Stimulated activated CD4-positive, alpha-beta T cell treated with anti-CD3 and anti-CD28 coated beads, Interleukin-4, amount 100 ng/mL, for 1 hour (primary cell): Measurements from ENCODE around the gene USP35.
"Not testable (repeated sequence)": the region's sequence is repeated elsewhere in the genome, so short reads cannot be mapped to it uniquely, and the experiment has no call there.

Experiments
- DNase-seq: peaks from one replicate; pipeline ENCODE4 v3.0.0-alpha.2; 2020

Gene USP35

DNA sequence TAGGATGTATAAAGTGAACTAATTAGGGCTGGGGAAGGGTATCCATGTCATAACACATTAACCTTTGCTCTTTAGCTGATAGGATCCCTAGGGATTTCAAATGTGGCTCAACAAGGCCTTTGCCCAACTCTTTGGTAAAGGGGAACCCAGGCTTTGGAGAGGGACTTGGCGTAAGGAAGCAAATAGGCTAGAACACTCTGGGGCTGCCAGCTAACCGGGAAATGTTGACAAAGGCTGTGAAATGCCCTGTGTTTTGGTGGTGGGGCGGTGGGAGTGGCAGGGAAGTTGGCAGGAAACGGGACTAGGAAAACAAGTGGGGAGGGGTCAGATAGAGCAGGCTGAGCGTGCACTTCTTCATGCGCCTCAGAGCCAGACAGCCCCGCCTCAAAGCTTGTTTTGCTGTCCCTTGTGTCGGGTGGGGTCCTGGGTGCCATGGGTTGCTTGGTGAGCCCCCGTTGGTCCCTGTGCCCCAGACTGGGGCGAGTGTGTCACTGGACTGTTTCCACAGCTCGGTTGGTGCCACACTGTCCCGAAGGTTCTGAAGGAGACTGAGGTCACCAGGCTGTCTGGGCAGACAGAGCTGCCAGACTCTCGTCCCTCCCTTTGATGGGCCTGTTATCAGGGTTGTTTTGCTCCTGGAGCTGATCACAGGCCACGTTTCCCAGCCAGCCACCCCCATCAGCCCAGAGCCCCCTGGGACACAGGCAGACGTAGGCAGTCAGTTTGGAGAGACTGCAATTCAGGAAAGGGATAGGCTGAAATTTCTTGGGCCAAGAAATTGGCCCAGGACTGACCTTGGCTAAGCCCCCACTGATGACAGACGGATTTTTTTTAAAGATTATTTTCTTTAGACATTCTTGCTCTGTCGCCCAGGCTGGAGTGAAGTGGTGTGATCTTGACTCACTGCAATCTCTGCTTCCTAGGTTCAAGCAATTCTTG lies 19.9 kb upstream of the USP35 start:
- DNase-seq: no peak

DNA sequence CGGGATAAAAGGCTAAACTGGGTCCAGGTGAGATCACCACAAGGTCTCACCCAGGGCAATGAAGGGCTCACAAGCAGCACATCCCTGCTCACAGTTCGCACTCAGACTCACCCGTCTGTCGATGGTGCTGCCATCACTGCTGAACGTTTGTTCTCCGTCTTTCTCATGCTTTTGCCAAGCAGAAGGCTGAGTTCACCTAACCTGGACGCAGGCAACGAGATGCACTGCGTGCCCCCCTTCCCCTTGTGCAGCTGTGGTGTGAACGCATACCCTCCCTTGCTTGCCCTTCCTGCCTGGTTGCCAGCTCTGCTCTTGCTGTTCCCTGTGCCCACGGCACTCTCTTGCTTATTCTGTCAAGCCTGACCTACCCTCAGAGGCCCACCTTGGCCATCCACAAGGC lies 18.3 kb upstream of the USP35 start:
- no peak for DNase-seq

DNA sequence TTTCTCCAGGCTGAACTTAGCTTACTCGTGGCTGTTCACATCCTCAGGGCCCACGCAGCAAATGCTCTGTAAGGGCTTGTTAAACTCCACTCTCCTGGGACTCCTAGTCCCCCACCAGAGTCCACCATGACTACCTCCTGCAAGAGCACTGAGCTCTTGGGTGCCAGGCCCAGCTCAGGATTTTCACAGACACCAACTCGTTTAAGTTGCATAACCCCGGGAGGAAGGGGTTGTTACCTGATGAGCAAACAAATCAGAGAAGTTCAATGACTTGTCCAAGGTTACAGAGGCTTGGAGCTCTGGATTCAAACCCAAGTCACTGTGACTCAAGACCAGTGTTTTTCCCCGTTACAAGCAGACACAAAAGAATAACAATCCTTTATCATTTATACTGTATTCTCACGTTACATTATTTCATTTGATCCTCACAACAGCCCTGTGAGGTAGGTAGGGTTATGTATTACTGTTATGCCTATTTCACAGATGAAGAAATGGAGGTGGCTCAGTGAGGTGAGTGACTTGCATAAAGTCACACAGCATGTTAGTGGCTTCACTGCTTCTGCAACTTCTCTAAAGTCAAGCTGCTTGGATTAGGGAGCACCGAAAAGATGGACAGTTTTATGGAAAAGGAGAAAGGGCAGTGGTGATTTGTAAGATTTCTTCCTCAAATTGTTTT lies 17.7 kb upstream of the USP35 start:
- DNase-seq: no peak

DNA sequence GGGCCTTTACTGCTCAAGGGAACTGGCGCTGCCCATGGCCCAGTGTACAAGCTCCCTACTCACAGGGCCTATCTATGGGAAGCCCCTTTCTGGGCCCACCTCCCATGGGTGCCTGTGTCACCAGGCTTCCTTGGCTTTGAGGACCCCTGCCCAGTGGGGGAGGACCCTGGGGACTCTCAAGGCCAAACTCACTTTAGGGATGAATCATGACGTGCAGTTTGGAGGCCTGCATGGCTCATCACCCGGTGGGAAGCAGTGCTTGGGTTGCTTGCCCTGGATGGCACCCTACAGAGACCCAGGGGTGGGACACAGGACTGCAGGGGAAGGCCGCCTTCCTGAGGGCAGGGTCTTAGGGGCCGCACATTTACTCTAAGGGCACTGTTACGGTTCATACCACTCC lies 16.8 kb upstream of the USP35 start:
- DNase-seq: no peak

DNA sequence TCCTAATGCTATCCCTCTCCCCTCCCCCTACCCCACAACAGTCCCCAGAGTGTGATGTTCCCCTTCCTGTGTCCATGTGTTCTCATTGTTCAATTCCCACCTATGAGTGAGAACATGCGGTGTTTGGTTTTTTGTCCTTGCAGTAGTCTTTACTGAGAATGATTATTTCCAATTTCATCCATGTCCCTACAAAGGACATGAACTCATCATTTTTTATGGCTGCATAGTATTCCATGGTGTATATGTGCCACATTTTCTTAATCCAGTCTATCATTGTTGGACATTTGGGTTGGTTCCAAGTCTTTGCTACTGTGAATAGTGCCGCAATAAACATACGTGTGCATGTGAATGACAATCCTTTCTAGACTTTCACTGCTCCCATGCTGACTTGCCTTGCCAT lies 12.9 kb upstream of the USP35 start:
- not testable (repeated sequence) for DNase-seq

DNA sequence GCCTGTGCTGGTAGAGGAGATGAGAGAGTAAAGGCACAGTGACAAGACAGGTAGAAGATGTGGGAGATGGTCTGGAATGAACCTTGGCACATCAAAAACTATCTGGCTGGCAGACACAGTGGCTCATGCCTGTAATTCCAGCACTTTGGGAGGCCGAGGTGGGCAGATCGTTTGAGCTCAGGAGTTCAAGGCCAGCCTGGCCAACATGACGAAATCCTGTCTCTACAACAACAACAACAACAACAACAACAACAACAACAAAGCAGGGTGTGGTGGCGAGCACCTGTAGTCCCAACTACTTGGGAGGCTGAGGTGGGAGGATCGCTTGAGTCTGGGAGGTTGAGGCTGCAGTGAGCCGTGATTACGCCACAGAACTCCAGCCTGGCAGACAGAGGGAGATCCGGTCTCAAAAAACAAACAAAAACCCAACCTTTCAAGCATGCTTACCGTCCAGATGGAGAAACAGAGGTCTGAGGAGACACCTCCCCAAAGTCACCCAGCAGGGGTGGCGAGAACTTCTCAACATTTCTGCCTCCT lies 12.0 kb upstream of the USP35 start:
- no peak for DNase-seq

DNA sequence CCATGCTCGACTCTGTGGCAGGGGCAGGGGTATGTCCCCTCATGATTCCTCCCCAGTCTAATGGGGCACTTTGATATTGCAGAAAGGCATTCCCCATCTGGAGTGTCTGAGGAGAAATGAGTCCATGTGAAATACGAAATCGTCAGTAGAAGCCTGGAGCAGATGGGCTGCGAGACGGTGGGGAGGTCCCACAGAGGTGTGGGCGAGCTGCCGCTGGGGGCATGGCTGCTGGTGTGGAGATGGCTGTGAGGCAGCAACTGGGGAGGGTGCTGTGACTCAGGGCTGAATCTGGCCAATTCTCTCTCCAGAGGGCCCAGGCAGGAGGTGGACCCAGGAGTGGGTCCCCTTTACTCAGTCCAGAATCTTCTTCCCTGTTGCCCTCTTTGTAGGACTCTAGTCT lies 11.5 kb upstream of the USP35 start:
- no peak for DNase-seq

DNA sequence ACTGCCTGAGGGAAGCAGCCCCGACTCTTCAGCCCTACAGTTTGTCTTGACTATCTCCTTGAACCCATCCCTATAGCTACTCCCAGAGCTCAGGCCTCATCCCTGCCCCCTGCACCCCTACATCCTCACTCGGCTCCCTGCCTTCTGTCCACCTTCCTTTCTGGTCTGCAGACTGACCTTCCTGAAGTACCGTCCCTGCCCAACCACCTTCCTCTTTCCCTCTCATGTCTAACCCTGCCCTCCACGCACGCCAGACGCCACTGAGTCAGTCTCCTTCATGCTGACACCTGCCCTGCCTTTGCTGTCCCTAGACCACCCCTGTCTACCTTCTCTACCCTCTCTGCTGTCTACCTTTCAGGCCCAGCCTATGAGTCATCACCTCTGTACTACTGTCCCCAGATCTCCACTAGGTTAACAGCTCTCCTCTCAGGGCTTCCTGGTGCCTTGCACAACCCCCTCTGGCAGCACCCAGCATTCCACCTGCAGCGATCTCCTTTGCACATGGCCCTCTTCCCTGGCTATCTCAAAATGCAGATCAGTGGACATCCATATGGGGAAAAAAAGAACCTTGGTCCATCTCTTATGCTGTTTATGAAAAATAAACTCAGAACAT lies 9.2 kb upstream of the USP35 start:
- no peak for DNase-seq

DNA sequence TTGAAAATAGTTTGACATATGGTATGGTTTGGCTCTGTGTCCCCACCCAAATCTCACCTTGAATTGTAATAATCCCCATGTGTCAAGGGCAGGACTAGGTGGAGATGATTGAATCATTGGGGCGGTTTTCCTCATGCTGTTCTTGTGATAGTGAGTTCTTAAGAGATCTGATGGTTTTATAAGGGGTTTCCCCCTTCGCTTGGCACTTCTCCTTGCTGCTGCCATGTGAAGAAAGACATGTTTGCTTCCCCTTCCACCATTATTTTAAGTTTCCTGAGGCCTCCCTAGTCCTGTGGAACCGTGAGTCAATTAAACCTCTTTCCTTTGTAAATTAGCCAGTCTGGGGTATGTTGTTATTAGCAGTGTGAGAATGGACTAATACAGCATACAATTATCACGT lies 8.0 kb upstream of the USP35 start:
- DNase-seq: no peak

DNA sequence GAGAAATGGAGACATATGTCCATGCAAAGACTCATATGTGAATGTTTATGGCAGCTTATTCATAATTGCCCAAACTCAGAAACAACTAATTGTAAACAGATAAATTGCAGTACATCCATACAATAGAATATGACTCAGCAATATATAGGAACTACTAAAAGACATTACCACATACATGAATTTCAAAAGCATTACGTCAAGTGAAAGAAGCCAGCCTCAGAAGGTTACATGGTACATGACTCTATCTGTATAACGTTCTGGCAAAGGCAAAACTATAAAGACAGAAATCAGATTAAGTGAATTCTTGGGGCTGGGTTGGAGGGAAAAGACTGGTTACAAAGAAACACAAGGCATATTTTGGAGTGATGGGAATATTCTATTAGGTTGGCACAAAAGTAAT lies 7.5 kb upstream of the USP35 start:
- no peak for DNase-seq

DNA sequence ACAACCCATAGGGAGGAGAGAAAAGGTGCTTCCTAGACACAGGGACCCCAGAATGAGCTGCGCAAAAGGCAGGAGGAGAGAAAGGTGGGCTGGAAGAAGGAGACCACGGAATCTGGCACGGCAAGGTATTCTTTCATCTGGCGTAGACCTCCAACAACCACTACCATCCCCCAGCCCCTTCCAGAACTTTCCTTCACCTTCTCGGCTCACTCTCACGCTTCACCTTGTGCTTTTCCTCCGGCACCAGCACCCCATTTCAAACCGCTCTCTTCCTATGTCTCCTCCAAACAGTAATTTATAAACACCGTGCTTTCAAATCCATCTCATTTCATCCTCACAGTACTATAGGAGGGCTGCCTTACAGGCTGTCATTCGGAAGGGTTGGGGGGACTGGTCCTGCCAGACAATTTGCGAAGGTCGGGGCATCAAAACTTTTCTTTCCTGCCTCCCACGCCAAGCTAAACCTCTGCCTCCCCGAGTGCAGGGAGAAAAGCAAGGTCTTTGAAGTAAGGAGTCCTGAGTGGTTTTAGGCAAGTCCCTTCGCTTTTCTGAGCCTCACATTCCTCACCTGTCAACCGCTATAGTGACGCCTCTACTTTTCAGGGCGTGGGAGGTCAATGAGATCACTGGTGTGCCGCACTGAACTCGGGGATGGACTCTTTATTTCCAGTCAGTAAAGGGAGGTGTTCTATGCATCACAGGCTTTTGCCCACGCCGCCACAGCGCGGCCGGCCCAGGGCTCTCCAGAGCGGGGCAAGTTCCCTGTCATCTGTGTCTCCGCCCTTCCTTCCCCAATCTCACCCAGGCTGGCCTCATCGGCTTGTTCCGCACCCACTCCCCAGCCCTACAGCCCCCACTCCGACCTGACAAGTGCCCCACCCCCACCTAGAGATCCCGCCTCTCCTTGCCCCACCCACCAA lies 1.1 kb upstream of the USP35 start:
- DNase-seq: peak; percentile 73

DNA sequence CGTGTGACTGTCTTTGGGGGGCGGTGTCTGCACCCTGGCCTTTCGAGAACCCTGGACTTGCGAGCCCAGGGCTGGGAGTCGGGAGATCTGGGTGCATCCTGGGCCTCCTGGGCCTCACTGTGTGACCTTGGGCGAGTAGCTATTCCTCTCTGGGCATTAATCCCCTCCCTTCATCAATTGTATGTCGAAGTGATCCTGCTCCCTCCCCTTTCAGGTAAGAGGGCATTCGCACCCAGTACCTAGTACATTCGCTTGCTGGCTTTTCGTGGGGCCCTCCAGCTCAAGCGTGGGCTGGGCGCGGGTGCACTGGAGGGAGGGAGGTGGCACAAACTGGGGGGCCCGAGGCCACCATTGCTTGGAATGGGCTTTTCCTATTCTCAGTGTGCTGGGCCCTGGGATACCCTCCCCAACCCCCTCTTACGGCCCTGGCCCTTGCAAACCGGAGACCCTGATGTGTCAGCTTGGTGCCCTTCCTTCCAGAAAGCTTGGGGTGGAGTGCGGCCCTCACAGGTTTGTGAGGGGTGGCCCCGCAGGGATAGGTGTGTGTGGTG lies 530 bp downstream of the USP35 start:
- DNase-seq: no peak

DNA sequence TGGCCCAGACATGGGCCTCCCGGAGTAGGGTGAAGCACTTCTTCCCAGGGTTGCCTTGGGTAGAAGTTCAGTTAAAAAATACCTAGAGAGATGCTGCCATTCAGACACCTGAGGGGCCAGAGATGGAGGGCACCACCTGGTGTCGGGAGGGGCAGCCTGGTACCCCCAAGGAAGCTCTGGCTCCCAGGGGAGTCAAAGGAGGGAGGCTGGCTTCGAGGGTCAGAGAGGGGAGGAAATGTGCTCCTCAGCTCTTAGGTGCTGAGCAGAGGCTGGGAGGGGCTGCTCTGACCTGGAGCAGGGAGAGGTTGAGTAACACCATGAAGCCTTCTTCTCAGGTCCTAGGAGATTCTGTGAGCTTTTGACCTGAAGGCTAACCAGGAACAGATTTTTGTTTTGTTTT lies 1.1 kb downstream of the USP35 start:
- no peak for DNase-seq

DNA sequence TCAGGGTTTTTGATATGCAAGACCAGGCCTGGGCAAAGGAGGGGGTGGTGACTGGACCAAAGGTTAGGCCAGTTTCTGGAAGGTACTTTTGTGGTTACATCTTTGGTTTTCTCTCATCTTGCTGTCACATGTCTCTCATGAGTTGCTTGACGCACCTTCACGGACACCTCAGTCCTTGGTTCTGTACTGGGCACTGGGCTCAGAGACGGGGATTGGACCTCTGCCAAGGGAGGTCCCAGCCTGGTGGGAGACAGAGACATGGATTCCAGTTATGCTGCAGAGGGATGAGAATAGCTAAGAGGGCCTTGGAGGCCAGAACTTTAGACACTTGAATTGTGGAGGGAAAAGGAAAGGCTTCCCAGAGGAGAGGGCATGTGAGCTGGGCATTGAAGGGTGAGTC lies 1.7 kb downstream of the USP35 start:
- no peak for DNase-seq

DNA sequence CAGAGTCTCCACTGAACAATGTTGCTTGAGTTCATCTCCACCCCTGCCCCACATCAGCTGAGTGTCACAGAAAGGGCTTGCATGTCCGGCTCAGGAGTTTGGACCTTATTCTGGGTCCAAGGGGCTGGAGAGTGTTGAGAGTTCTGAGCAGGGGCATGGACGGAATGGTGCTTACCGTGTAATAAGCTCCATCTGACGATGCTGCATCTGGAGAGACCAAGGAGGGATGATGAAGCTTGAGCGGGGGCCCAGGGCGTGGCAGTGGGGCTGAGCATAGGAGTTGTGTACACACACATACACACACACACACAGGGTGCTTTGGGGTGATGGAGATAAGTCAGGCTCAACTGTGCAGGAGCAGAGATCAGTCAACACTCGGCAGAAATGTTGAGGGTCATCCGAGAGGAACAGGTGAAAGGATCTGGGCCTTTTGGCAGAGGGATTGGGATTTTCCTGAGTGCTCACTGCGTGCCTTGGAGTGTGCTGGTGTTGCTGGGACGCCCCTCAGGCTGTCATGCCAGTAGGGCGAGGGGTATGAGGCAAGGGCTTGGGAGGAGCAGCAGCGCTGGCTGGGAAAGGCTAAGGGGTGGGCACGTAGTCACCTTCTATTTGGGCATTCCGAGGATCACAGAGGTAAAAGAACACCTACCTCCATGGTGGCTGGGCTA lies 2.3 kb downstream of the USP35 start:
- DNase-seq: no peak

DNA sequence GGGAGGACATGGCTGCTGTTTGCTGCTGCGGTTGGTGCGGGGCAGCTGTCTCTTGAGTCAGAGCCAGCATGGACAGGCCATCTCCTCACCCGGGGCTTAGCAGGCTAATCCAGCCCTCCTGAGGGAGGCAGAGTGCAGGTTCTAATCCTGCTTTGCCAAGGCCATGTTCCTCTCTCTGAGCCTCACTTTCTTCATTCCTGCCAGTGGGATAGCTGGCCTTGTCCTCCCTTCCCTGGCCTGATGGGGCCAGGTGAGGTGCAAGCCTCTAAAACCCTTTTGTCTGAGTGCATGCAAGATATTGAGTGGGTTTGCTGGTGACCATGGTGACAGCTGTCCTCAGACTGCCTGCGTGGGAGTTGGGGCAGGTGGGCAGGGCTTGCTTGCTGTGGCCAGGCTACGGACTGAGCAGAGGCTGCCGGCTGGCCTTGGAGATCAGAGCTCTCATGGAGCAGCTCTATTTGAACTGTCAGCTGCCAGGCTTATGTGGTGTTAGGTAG lies 3.6 kb downstream of the USP35 start:
- DNase-seq: no peak

DNA sequence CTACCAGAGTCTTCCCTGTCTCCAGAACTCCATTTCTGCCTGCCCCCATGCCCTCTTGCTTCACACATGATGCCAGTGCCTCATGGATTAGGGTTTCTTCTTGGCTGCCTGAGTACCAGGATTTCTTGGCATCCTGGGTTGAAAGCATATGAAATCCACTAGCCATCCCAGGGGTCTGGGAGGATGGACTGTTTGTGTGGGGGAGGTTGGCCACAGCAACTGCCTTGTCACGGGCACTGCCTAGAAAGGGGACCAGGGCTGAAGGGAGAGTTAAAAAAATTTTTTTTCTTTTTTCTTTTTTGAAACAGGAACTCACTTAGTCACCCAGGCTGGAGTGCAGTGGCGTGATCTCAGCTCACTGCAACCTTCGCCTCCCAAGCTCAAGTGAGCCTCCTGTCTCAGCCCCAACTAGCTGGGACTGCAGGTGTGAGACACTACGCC lies 4.2 kb downstream of the USP35 start:
- DNase-seq: no peak

DNA sequence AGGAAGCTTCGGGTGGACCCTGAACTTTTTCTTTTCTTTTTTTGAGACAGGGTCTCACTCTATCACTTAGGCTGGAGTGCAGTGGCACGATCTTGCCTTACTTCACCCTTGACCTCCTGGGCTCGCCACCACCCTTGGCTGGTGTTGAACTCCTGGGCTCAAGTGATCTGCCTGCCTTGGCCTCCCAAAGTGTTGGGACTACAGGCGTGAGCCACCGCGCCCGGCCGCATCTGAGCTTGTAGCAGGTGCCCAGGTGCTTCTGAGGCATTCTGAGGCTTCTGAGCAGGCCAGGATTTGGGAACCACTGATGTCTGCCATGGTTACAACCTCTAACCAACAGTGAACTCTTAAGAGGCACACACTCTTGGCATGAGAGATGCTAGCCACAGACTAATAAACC lies 5.1 kb downstream of the USP35 start:
- DNase-seq: no peak

DNA sequence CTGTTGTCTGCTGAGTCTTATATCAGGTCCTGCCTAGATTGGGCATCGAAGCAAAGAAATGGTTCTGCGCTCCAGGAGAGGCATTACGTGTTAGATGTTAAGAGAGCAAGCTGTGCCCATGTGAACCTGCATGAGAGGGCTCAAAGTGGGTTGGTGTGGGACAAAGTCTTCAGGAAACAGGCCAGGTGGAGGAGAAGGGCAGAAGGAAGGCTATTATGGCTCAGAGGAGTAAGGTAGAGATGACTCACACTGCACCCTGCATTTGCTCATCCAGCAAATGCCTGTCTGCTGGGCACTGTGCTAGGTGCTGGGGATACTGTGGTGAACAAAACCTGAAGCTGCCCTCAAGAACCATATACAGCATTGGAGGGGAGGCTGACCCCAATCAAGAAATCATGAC lies 5.8 kb downstream of the USP35 start:
- no peak for DNase-seq

DNA sequence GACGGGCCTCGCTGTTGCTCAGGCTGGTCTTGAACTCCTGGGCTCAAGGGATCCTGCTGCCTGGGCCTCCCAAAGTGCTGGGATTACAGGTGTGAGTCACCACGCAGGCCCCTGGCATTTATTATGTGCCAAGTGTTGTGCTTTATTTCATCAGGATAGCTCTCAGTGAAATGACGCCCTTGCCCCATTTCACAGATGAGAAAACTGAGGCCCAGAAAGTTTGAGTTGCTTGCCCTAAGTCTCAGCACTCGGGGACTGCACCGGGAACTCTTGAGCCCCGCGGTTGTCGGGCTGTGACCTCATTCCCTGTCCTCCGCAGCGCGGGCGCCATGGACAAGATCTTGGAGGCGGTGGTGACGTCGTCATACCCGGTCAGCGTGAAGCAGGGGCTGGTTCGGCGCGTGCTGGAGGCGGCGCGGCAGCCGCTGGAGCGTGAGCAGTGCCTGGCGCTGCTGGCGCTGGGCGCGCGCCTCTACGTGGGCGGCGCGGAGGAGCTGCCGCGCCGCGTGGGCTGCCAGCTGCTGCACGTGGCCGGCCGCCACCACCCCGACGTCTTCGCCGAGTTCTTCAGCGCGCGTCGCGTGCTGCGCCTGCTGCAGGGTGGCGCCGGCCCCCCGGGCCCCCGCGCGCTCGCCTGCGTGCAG lies 7.3 kb downstream of the USP35 start:
- DNase-seq: no peak

DNA sequence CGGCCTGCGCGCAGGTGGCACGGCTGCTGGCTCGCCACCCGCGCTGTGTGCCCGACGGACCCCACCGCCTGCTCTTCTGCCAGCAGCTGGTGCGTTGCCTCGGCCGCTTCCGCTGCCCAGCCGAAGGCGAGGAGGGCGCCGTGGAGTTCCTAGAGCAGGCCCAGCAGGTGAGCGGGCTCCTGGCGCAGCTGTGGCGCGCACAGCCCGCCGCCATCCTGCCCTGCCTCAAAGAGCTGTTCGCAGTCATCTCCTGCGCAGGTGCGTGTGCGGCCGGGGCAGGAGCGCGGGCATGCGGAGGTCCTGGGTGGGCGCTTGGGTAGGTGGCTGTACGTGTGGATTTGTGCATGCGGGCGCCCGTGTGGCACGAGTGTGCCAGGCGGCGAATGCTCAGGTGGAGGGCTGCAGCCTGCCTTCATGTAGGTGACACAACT lies 8.0 kb downstream of the USP35 start:
- no peak for DNase-seq
